Keratinocyte (primary cell): ENCODE data around the gene OXSR1.

Experiments used
- EZH2 ChIP-seq: IDR thresholded peaks from one replicate; pipeline ENCODE4 v1.6.1; 2012; ENCODE audit warnings: inconsistent platforms, mild to moderate bottlenecking, low read length, moderate library complexity
- TF ChIP-seq, protein P1 (sequence below), 3 experiments: IDR thresholded peaks in 1 of 3; conservative IDR thresholded peaks in 1 of 3; optimal IDR thresholded peaks in 1 of 3; 2 replicates in 2 of 3; 3 replicates in 1 of 3; pipeline versions ENCODE3 to v1.5.1; 2011; ENCODE audit warnings: low read length in 3 of 3, mild to moderate bottlenecking in 3 of 3, moderate library complexity in 2 of 3, control low read depth in 1 of 3, inconsistent platforms in 1 of 3; ENCODE audit not compliant: insufficient read depth in 2 of 3; ENCODE audit errors: extremely low read depth in 1 of 3

DNA sequence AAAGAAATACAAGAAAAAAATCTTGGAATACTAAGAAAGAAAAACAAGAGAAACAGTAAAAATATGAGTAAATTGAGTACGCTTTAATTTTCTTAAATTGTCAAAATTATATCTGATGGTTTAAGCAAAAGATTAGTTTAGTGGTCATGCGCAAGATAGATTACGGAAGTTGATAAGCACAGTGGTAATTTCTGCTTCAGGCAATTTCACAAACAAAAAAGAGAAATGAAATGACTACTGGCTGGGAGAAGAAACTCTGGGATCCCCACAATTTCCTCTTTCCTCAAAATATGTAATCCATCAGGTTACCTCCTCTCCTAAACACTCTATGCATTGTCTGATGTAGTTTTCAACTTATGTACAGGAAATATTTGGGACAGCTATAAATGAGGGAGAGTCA lies 17.9 kb upstream of the OXSR1 start:
- TF ChIP-seq, protein P1, sequence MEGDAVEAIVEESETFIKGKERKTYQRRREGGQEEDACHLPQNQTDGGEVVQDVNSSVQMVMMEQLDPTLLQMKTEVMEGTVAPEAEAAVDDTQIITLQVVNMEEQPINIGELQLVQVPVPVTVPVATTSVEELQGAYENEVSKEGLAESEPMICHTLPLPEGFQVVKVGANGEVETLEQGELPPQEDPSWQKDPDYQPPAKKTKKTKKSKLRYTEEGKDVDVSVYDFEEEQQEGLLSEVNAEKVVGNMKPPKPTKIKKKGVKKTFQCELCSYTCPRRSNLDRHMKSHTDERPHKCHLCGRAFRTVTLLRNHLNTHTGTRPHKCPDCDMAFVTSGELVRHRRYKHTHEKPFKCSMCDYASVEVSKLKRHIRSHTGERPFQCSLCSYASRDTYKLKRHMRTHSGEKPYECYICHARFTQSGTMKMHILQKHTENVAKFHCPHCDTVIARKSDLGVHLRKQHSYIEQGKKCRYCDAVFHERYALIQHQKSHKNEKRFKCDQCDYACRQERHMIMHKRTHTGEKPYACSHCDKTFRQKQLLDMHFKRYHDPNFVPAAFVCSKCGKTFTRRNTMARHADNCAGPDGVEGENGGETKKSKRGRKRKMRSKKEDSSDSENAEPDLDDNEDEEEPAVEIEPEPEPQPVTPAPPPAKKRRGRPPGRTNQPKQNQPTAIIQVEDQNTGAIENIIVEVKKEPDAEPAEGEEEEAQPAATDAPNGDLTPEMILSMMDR (optimal IDR thresholded peaks at IDR 0.05 in 1 of 3, IDR thresholded peaks at IDR 0.05 in 1 of 3, conservative IDR thresholded peaks at IDR 0.05 in 1 of 3; ENCODE audit: extremely low read depth in 1 of 3, insufficient read depth in 2 of 3, low read length in 3 of 3): no peak
- no peak for TF ChIP-seq EZH2
